ENCODE results near the gene DNASE1L2.

DNASE1L2 gene

GRCh38 chr16:2271848-2272461 is 35.7 kb downstream of the DNASE1L2 start:
- DNase-seq = no peak

GRCh38 chr16:2273484-2273883 is 37.2 kb downstream of the DNASE1L2 start:
- no peak for DNase-seq

DNA sequence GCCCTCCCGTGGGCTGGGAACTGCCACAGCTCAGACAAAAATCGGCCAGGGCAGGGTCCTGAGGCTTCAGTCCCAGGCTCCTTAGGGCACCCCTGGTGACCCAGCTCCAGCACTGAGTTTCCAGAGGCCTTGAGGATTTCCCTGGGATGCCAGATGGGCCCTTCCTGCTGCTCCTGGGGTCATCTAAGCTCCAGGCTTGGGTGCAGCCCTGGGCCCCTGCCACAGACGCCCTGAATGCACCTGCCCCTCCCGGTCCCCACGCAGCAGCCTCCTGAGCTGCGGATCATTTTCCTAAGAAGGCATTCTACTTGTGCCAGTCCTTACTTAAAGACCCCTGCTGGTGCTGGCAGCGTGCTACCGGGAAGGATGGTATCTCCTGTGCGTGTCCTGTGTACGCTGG is 37.7 kb downstream of the DNASE1L2 start:
- DNase-seq = no peak

GRCh38 chr16:2275476-2276367 is 39.5 kb downstream of the DNASE1L2 start:
- no peak for DNase-seq

DNA sequence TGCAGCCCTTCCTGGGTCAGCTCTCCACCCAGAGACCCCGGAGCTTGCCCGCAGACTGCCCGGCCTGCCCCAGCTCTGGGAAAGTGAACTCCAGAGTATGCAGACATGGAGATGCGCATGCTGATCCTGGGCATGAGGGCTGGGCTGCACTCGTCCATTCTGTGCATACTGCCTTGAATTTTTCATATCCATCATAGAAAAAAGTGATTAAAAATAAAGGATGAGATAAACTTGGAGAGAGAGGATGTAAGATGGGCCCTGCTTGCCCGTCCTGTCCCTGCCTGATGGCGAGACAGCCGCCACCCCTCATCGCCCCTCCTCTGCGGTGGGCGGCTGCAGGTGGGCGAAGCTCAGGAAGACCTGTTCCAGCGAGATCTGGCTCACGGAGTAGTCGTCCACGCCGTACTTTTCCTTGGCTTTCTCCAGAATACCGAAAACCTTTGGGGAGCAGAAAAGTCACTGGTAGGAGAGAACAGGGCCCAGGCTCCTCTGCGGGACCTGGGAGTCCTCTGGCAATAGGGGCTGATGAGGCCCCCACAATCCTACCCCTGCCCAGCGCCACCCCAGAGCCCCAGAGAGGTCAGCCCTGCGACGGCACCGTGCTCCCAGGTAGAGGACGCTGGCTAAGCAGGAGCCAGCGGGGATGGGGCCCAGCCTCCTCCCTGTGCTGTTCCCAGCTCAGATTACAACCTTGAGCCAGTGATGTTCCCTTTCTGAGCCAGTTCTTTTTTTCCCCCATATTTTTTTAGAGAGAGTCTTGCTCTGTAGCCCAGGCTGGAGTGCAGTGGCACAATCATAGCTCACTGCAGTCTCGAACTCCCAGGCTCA is 40.3 kb downstream of the DNASE1L2 start:
- DNase-seq = no peak

- no peak for DNase-seq
These were observed 41.4 kb downstream of the DNASE1L2 start for GRCh38 chr16:2277466-2278271.

DNA sequence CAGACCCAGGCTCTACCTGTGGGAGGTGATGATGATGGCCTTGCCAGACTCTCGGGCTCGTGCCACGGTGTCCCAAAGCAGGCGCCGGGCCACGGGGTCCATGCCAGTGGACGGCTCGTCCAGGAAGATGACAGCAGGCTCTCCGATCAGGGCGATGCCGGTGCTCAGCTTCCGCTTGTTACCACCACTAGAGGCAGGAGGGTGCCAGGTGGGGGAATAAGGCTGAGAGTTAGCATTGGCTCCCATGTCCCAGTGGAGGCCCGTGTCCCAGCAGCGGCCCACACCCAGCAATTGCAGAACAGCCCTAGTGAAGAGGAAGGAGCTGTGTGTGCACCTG is 42.0 kb downstream of the DNASE1L2 start:
- no peak for DNase-seq

- no peak for DNase-seq
These were observed 42.9 kb downstream of the DNASE1L2 start for GRCh38 chr16:2278956-2279800.

- DNase-seq = no peak
These were observed 44.2 kb downstream of the DNASE1L2 start for GRCh38 chr16:2280461-2280860.

DNA sequence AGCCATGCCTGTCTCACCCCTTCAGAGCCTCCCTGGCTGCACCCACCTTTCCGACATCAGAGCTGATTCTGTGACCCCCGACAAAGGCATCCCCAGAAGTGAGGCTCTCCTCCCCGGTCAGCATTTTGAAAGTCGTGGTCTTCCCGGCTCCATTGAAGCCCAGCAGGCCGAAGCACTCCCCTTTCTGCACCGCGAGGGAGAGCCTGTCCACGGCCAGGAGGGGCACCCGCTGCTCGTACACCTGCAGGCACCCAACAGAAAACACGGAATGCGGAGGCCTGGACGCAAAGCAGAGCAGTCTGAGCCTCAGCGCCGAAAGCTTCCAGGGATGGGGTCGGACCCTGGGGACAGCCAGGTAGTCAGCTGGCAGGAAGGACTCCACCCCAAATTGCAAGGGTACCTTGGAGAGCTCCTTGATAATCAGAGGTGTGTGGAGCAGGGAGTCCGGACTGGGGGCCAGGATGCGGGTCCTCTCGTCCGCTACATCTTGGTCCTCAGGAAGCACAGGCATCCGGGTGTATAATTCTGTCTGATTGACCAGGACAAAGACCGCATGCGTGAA is 44.8 kb downstream of the DNASE1L2 start:
- no peak for DNase-seq

DNA sequence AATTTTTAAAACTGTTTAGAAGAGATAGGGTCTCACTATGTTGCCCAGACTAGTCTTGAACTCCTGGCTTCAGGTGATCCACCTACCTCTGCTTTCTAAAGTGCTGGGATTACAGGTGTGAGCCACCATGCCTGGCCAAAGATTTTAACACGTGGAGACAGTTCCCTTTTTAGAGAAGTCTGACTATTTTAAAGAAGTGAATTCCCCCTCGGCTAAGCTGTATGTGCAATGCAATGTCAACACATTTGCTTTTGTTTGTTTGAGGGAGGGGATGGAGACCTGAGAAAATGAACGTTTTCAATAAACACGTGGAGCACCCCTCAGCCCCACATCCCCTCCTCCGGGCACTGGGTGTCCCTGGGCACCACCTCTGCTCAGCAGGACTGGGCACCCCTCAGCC is 46.0 kb downstream of the DNASE1L2 start:
- DNase-seq = no peak

- no peak for DNase-seq
These were observed 46.8 kb downstream of the DNASE1L2 start for GRCh38 chr16:2282866-2283555.

- no peak for DNase-seq
These were observed 47.9 kb downstream of the DNASE1L2 start for GRCh38 chr16:2284001-2284770.

- DNase-seq = no peak
These were observed 48.7 kb downstream of the DNASE1L2 start for GRCh38 chr16:2284797-2285576.

DNA sequence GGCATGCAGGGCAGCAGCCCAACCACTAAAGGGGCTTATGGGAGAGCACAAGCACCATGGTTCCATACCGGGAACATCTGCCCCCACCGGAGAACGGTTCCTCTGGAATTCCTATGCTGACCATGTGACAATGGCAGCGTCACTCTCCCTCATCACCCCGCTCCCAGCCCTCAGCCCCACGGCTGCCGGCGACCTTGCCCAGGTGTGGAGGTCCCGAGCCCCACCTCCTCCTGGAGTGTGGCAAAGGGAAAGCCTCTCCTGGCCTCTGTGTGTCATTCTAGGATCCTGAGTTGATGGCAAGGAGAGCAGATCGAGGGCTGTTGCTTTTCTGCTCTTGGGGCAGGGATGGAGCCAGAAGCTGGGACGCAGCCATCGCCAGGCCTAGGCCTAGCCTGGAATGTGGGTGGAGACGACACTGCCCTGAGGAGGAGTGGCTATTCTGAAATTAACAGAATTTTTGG is 49.5 kb downstream of the DNASE1L2 start:
- no peak for DNase-seq

DNA sequence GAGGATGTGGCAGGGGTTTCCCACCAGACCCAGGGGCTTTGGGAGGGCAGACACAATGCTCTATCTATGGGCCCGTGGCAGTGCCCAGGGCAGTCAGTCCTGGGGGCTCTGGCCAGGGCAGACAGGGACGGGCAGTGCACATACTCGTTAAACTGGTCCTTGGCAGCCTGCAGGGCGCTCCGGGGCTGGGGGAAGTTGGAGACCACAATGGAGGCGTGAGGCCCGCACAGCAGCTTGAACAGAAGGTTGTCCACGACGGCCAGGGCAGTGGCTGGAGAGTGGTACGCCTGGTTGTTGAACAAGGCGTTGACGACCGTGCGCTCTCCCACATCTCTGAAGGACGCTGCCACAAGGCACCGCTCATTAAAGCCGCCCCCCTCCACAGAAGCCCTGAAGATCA is 50.3 kb downstream of the DNASE1L2 start:
- DNase-seq = no peak

GRCh38 chr16:2287916-2288547 is 51.8 kb downstream of the DNASE1L2 start:
- no peak for DNase-seq

Data from fibroblast of skin of scalp (primary cell).